Erythroblast (primary cell): ENCODE measurements around the gene AMN1.

Experiments used
- GATA1 ChIP-seq: IDR thresholded peaks from 2 replicates; pipeline ENCODE4 v1.6.1; 2011; ENCODE audit warnings: low read depth, mild to moderate bottlenecking, control low read depth, low read length, moderate library complexity
- POLR2A ChIP-seq: IDR thresholded peaks from 2 replicates; pipeline ENCODE4 v1.6.1; 2011; ENCODE audit warnings: mild to moderate bottlenecking, low read length

- TF ChIP-seq POLR2A (no peak), GATA1 (no peak)
These were observed 20.3 kb upstream of the AMN1 start for GRCh38 chr12:31749024-31749704.
